Naive thymus-derived CD4-positive, alpha-beta T cell (primary cell): Measurements from ENCODE around the gene PTGS1. TPM values are rescaled to one million over a fixed set of nuclear protein-coding genes. Genes with fewer than 3 reads are reported as not detected.

Experiments
- ATAC-seq: fragments of 150-1000 bp; cut with Tn5 transposase; 2 replicates; pipeline ENCODE4 v1.10.0; 2021; ENCODE audit warnings: mild to moderate bottlenecking, moderate library complexity
- CTCF ChIA-PET: fragments of 350-600 bp; sonication (Branson Sonifier 250); formaldehyde crosslinking; loops from one replicate; lab custom pipeline; 2021; ENCODE audit warnings: antibody characterized with exemption; lab: Charles Lee
- POLR2A ChIA-PET: fragments of 350-600 bp; sonication (Branson Sonifier 250); formaldehyde crosslinking; loops from one replicate; lab custom pipeline; 2021; ENCODE audit warnings: antibody characterized with exemption, inconsistent platforms; lab: Charles Lee
- DNase-seq, 9 donors: peaks; one replicate each; pipeline versions ENCODE4 v3.0.0 to v3.0.0-alpha.2; 2020 to 2022; ENCODE audit warnings: mixed read lengths in 1 of 9
- H3K27ac ChIP-seq: one replicate; pipeline ENCODE4 v1.7.0; 2013; ENCODE audit warnings: mild to moderate bottlenecking, low read depth, low read length, moderate library complexity
- H3K27me3 ChIP-seq, 2 donors: one replicate each; pipeline ENCODE4 v1.7.0; 2013; ENCODE audit warnings: low read length in 2 of 2, mild to moderate bottlenecking in 2 of 2, moderate library complexity in 2 of 2; ENCODE audit not compliant: control insufficient read depth in 2 of 2, insufficient read depth in 2 of 2
- H3K36me3 ChIP-seq, 3 experiments: 1 replicate in 2 of 3; 2 replicates in 1 of 3; pipeline ENCODE4 v1.7.0; 2013; ENCODE audit warnings: low read length in 3 of 3, mild to moderate bottlenecking in 3 of 3, moderate library complexity in 1 of 3; ENCODE audit not compliant: insufficient read depth in 3 of 3, control insufficient read depth in 2 of 3
- H3K4me1 ChIP-seq, 2 donors: one replicate each; pipeline ENCODE4 v1.7.0; 2013; ENCODE audit warnings: low read length in 2 of 2, mild to moderate bottlenecking in 2 of 2, moderate library complexity in 1 of 2; ENCODE audit not compliant: control insufficient read depth in 2 of 2, insufficient read depth in 2 of 2
- H3K4me3 ChIP-seq: 2 replicates; pipeline ENCODE4 v1.7.0; 2013; ENCODE audit warnings: mild to moderate bottlenecking, low read length
- H3K9me3 ChIP-seq, 3 experiments: 1 replicate in 2 of 3; 2 replicates in 1 of 3; pipeline ENCODE4 v1.7.0; 2013; ENCODE audit warnings: low read length in 3 of 3; ENCODE audit not compliant: control insufficient read depth in 2 of 3
- H3K27ac Mint-ChIP-seq, 9 donors: one replicate each; pipeline ENCODE4 v1.8.0; 2020 to 2022; ENCODE audit warnings: mixed read lengths in 9 of 9, mild to moderate bottlenecking in 8 of 9, moderate library complexity in 5 of 9, inconsistent platforms in 2 of 9
- H3K27me3 Mint-ChIP-seq, 5 donors: one replicate each; pipeline ENCODE4 v1.8.0; 2021 to 2022; ENCODE audit warnings: mixed read lengths in 5 of 5, mild to moderate bottlenecking in 1 of 5
- H3K36me3 Mint-ChIP-seq, 5 donors: one replicate each; pipeline ENCODE4 v1.8.0; 2020 to 2022; ENCODE audit warnings: mixed read lengths in 5 of 5, mild to moderate bottlenecking in 3 of 5, inconsistent platforms in 1 of 5
- H3K4me1 Mint-ChIP-seq, 7 donors: one replicate each; pipeline ENCODE4 v1.8.0; 2020 to 2022; ENCODE audit warnings: mixed read lengths in 7 of 7, mild to moderate bottlenecking in 3 of 7, inconsistent platforms in 1 of 7
- H3K4me3 Mint-ChIP-seq, 10 donors: one replicate each; pipeline ENCODE4 v1.8.0; 2020 to 2022; ENCODE audit warnings: mild to moderate bottlenecking in 10 of 10, mixed read lengths in 10 of 10, moderate library complexity in 6 of 10, inconsistent platforms in 2 of 10
- H3K9me3 Mint-ChIP-seq, 11 donors: one replicate each; pipeline ENCODE4 v1.8.0; 2020 to 2022; ENCODE audit warnings: mixed read lengths in 11 of 11, mild to moderate bottlenecking in 4 of 11, inconsistent platforms in 1 of 11, moderate library complexity in 1 of 11
- intact Hi-C, 2 donors: fragments of 100-400 bp; cut with micrococcal nuclease; formaldehyde crosslinking; loops; one replicate each; pipeline ENCODE4 v1.15.1; 2023
- polyA plus RNA-seq, 2 donors: library from polyadenylated mRNA; unstranded; fragments of 300-500 nt; fragmentation: Illumina TruSeq; gene quantifications; one replicate each; pipeline ENCODE4 v1.2.3, GENCODE V29; 2021
- total RNA-seq, 6 experiments: library from RNA in 5 of 6; stranded (reverse) in 5 of 6; gene quantifications; 1 replicate in 5 of 6; 2 replicates in 1 of 6; pipeline ENCODE4 v1.2.3 and lab custom pipeline; 2021 to 2026

The PTGS1 gene
- total and polyA plus RNA-seq, 7 experiments from 2014 or later = 0.41 to 7.0 (median 0.56) TPM; not detected in 1

- H3K27ac ChIP-seq = no peak overlapping the region
- Mint-ChIP-seq H3K36me3 (peaks cover 0 to under 1% (median 0%) of the 10 kb centered on the region in 5 donors), H3K27me3 (peaks cover 0 to 9% (median 6%) of the 10 kb centered on the region in 5 donors), H3K4me1 (peaks cover 0 to under 1% (median 0%) of the 10 kb centered on the region in 7 donors), H3K9me3 (peaks cover 0 to 19% (median 3%) of the 10 kb centered on the region in 11 donors), H3K4me3 (no peak overlapping the region), H3K27ac (no peak overlapping the region)
- no peak overlapping the region for H3K4me3 ChIP-seq
- ChIA-PET CTCF (no interaction called here), POLR2A (no interaction called here)
- no peaks in the 10 kb centered on the region for H3K4me1 ChIP-seq
- H3K36me3 ChIP-seq = no peaks in the 10 kb centered on the region
- DNase-seq = no peak
- no peaks in the 10 kb centered on the region for H3K27me3 ChIP-seq
- peaks cover 0 to 7% (median 0%) of the 10 kb centered on the region in 3 experiments for H3K9me3 ChIP-seq
- no peak for ATAC-seq
- intact Hi-C loops = loop anchor here in 1 of 2 donors (1.0 kb wide), 1 partner anchor 23 kb away; no protein-coding TSS in a partner anchor
Observed at GRCh38 chr9:122382901-122383850, 12.4 kb downstream of the PTGS1 start.

GRCh38 chr9:122383992-122384461, 13.2 kb downstream of the PTGS1 start:
- intact Hi-C loops = no loop called here
- no peak overlapping the region for H3K27ac Mint-ChIP-seq
- H3K4me3 ChIP-seq = no peak overlapping the region
- H3K27me3 Mint-ChIP-seq = peaks cover 0 to 11% (median 5%) of the 10 kb centered on the region in 5 donors
- no peaks in the 10 kb centered on the region for H3K36me3 ChIP-seq
- no peaks in the 10 kb centered on the region for H3K4me1 Mint-ChIP-seq
- ChIA-PET POLR2A (no interaction called here), CTCF (no interaction called here)
- no peak overlapping the region for H3K27ac ChIP-seq
- ATAC-seq (no peak), DNase-seq (no peak)
- H3K4me1 ChIP-seq = no peaks in the 10 kb centered on the region
- H3K9me3 ChIP-seq = peaks cover 0 to 7% (median 0%) of the 10 kb centered on the region in 3 experiments
- H3K27me3 ChIP-seq = no peaks in the 10 kb centered on the region
- no peak overlapping the region for H3K4me3 Mint-ChIP-seq
- peaks cover 0 to 15% (median 2%) of the 10 kb centered on the region in 11 donors for H3K9me3 Mint-ChIP-seq
- no peaks in the 10 kb centered on the region for H3K36me3 Mint-ChIP-seq

GRCh38 chr9:122386311-122386872, 15.6 kb downstream of the PTGS1 start:
- Histone ChIP-seq H3K27ac (no peak overlapping the region), H3K4me3 (no peak overlapping the region), H3K9me3 (no peaks in the 10 kb centered on the region), H3K4me1 (no peaks in the 10 kb centered on the region), H3K27me3 (no peaks in the 10 kb centered on the region), H3K36me3 (no peaks in the 10 kb centered on the region)
- ATAC-seq (no peak), DNase-seq (peak in 1 of 9 donors; percentile 13)
- Mint-ChIP-seq H3K27me3 (peaks cover 7 to 28% (median 22%) of the 10 kb centered on the region in 5 donors), H3K4me1 (peaks cover 0 to 6% (median 0%) of the 10 kb centered on the region in 7 donors), H3K4me3 (no peak overlapping the region), H3K27ac (no peak overlapping the region), H3K36me3 (no peaks in the 10 kb centered on the region), H3K9me3 (no peaks in the 10 kb centered on the region)
- intact Hi-C loops = no loop called here
- ChIA-PET POLR2A (no interaction called here), CTCF (no interaction called here)

- H3K27me3 ChIP-seq = no peaks in the 10 kb centered on the region
- POLR2A ChIA-PET = no interaction called here
- Mint-ChIP-seq H3K4me3 (no peak overlapping the region), H3K36me3 (no peaks in the 10 kb centered on the region), H3K9me3 (no peaks in the 10 kb centered on the region), H3K4me1 (peaks cover 0 to 6% (median 0%) of the 10 kb centered on the region in 7 donors), H3K27ac (no peak overlapping the region), H3K27me3 (peaks cover 7 to 33% (median 22%) of the 10 kb centered on the region in 5 donors)
- DNase-seq (peak in 1 of 9 donors; percentile 3), ATAC-seq (no peak)
- no peak overlapping the region for H3K27ac ChIP-seq
- no peaks in the 10 kb centered on the region for H3K36me3 ChIP-seq
- CTCF ChIA-PET = no interaction called here
- no peaks in the 10 kb centered on the region for H3K9me3 ChIP-seq
- intact Hi-C loops = no loop called here
- no peaks in the 10 kb centered on the region for H3K4me1 ChIP-seq
- H3K4me3 ChIP-seq = no peak overlapping the region
Observed at GRCh38 chr9:122387536-122387935, 16.7 kb downstream of the PTGS1 start.

GRCh38 chr9:122389195-122389594, 18.4 kb downstream of the PTGS1 start:
- Histone ChIP-seq H3K9me3 (no peaks in the 10 kb centered on the region), H3K36me3 (no peaks in the 10 kb centered on the region), H3K4me3 (no peak overlapping the region), H3K4me1 (no peaks in the 10 kb centered on the region), H3K27me3 (no peaks in the 10 kb centered on the region), H3K27ac (no peak overlapping the region)
- no peaks in the 10 kb centered on the region for H3K36me3 Mint-ChIP-seq
- no peak for DNase-seq
- no peak for ATAC-seq
- ChIA-PET POLR2A (no interaction called here), CTCF (interaction anchor here (0.6 kb wide), 1 partner anchor 915 kb away, joined by 3 read pairs; no protein-coding TSS in a partner anchor)
- H3K27ac Mint-ChIP-seq = no peak overlapping the region
- H3K9me3 Mint-ChIP-seq = no peaks in the 10 kb centered on the region
- H3K4me1 Mint-ChIP-seq = peaks cover 0 to 6% (median 0%) of the 10 kb centered on the region in 7 donors
- no peak overlapping the region for H3K4me3 Mint-ChIP-seq
- intact Hi-C loops = no loop called here
- H3K27me3 Mint-ChIP-seq = peaks cover 7 to 33% (median 22%) of the 10 kb centered on the region in 5 donors

GRCh38 chr9:122389799-122390481, 19.1 kb downstream of the PTGS1 start:
- POLR2A ChIA-PET = no interaction called here
- DNase-seq = no peak
- CTCF ChIA-PET = interaction anchor here (0.6 to 0.7 kb wide), 3 partner anchors 10 to 915 kb away, joined by 3 to 7 read pairs (median 3); no protein-coding TSS in a partner anchor
- Mint-ChIP-seq H3K4me3 (no peak overlapping the region), H3K4me1 (peaks cover 0 to 6% (median 0%) of the 10 kb centered on the region in 7 donors), H3K36me3 (no peaks in the 10 kb centered on the region), H3K27me3 (peaks cover 7 to 33% (median 22%) of the 10 kb centered on the region in 5 donors), H3K27ac (no peak overlapping the region), H3K9me3 (no peaks in the 10 kb centered on the region)
- peak; percentile 68 for ATAC-seq
- no peaks in the 10 kb centered on the region for H3K9me3 ChIP-seq
- intact Hi-C loops = no loop called here
- no peak overlapping the region for H3K27ac ChIP-seq
- no peaks in the 10 kb centered on the region for H3K36me3 ChIP-seq
- no peak overlapping the region for H3K4me3 ChIP-seq
- H3K27me3 ChIP-seq = no peaks in the 10 kb centered on the region
- no peaks in the 10 kb centered on the region for H3K4me1 ChIP-seq
